ENCODE data around the gene MMAB. TPM values are rescaled to one million over a fixed set of nuclear protein-coding genes. Genes with fewer than 3 reads are reported as not detected.

MMAB gene
- polyA plus RNA-seq, 1 experiment = 22.2 TPM

DNA sequence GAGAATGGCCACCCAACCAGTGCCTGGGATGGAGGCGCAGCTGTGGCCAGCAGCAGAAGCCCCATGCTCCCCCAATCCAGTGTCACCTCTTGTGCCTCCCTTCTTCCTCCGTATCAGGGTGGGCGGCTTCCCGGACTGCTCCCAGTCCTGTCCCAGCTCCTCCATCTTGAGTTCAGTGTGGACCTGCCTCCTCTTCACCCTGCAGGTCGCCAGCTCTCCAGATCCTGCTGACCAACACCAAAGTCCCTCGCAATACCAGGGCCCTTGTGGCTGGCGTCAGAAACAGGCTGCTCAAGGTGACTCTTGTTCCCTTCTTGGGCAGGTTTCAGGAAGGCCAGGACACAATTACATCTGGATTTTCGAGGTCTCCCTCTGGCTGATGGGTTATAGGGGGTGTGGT, 17.3 kb upstream of the MMAB start:
- Histone ChIP-seq H3K27me3 (ENCODE audit: control insufficient read depth, insufficient read depth, low read length) (no peaks in the 10 kb centered on the region), H3K4me3 (ENCODE audit: low read depth, low read length) (no peak overlapping the region), H3K36me3 (ENCODE audit: control insufficient read depth, insufficient read depth, low read length) (peaks cover 4% of the 10 kb centered on the region)
- TF ChIP-seq, protein P1, sequence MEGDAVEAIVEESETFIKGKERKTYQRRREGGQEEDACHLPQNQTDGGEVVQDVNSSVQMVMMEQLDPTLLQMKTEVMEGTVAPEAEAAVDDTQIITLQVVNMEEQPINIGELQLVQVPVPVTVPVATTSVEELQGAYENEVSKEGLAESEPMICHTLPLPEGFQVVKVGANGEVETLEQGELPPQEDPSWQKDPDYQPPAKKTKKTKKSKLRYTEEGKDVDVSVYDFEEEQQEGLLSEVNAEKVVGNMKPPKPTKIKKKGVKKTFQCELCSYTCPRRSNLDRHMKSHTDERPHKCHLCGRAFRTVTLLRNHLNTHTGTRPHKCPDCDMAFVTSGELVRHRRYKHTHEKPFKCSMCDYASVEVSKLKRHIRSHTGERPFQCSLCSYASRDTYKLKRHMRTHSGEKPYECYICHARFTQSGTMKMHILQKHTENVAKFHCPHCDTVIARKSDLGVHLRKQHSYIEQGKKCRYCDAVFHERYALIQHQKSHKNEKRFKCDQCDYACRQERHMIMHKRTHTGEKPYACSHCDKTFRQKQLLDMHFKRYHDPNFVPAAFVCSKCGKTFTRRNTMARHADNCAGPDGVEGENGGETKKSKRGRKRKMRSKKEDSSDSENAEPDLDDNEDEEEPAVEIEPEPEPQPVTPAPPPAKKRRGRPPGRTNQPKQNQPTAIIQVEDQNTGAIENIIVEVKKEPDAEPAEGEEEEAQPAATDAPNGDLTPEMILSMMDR (IDR thresholded peaks at IDR 0.05; ENCODE audit: insufficient read depth, low read depth, low read length) = no peak
- POLR2A ChIA-PET = interaction anchor here (0.6 kb wide), 1 partner anchor 281 kb away, joined by 3 read pairs; the partner anchor contains the start of gene FOXN4
- CTCF ChIA-PET = interaction anchor here (1.3 kb wide), 1 partner anchor 184 kb away, joined by 3 read pairs; no protein-coding TSS in a partner anchor
- no peak for DNase-seq (ENCODE audit: low read depth)

DNA sequence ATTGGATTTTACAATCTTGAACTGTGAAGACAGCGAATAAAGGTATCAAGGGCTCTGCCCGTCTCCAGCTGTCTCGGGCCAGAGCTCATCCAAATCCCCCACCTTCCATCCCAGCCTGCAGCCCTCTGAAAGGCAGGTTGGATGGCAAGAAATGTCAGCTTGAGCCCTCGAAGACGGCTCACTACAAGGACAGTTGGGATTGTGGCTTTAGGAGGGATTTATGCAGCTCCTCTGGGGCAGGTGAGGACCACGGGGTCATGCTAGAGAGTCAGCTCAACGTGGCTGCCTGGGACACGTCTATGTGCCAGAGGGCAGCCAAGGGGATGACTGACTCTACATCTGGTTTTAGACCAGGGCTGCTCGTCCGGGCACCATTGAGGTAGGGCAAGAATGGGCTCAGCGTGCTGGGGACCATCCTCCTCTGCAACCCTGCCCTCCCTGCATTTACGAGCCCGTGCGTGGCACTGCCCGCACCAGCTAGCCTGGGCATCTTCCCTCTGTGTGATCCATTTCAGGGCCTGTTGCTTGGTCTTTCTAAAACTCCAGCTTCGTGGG, 16.5 kb upstream of the MMAB start:
- POLR2A ChIA-PET = no interaction called here
- no peak overlapping the region for H3K4me3 ChIP-seq (ENCODE audit: low read depth, low read length)
- DNase-seq (ENCODE audit: low read depth) = no peak
- CTCF ChIA-PET = interaction anchor here (1.3 kb wide), 1 partner anchor 185 kb away, joined by 3 read pairs; no protein-coding TSS in a partner anchor
- H3K27me3 ChIP-seq (ENCODE audit: control insufficient read depth, insufficient read depth, low read length) = no peaks in the 10 kb centered on the region
- TF ChIP-seq, protein P1 (IDR thresholded peaks at IDR 0.05; ENCODE audit: insufficient read depth, low read depth, low read length) = no peak
- peaks cover 4% of the 10 kb centered on the region for H3K36me3 ChIP-seq (ENCODE audit: control insufficient read depth, insufficient read depth, low read length)

DNA sequence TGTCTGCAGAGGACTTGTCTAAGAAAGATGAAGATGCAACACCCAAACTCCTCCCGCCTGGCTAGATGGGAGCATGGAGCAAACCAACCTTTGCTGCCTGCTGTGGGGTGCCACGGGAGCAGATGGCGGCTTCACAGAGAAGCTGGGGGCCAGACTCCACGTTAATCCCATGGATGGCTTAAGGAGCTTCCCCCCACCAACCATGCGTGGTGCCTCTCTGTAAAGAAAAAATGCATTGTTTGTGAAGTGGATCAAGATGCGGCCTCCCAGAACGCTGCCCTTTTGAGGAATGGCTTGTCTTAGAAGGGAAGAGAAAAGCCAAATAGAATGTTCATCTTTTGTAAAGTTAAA, 15.9 kb upstream of the MMAB start:
- CTCF ChIA-PET = interaction anchor here (1.1 to 1.9 kb wide), 3 partner anchors 8 to 187 kb away, joined by 3 to 9 read pairs (median 3); no protein-coding TSS in a partner anchor
- DNase-seq (ENCODE audit: low read depth) = no peak
- POLR2A ChIA-PET = no interaction called here
- H3K27me3 ChIP-seq (ENCODE audit: control insufficient read depth, insufficient read depth, low read length) = no peaks in the 10 kb centered on the region
- TF ChIP-seq, protein P1 (IDR thresholded peaks at IDR 0.05; ENCODE audit: insufficient read depth, low read depth, low read length) = no peak
- H3K4me3 ChIP-seq (ENCODE audit: low read depth, low read length) = no peak overlapping the region
- peaks cover 4% of the 10 kb centered on the region for H3K36me3 ChIP-seq (ENCODE audit: control insufficient read depth, insufficient read depth, low read length)

DNA sequence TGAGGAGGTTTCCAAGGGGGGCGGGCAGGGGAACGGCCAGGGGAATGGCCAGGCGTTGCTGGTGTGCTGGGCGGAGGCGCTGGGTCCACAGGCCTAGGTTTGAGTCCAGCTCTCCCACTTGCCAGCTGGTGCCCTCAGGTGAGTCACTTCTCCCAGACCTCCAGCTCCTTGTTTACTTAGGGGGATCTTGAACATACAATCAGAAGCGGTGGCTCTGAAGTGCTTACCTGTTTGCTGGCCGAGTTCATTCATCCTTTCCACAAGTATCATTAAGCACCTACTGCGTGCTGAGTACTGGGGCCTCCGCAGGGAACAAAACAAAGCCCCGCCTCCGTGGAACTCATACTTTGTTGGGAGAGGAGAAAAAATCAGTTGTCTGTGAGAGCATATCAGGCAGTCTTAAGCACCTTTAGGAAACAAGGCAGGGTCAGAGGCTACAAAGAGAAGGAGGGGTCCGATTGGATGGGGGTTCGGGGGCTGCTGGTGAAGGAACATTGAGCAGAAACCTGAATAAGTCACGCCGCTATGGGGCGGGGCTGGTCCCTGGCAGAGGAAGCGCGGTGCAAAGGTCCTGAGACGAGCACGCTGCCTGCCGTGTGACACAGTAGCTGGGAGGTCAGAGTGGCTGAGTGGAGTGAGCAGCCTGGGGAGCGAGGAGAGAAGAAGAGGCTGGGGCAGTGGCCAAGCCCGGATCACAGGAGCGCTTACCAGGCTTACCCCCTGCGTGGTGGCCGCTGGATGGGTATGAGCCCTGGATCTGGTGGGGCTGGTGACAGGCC, 15.3 kb upstream of the MMAB start:
- ChIA-PET POLR2A (no interaction called here), CTCF (interaction anchor here (1.1 to 1.9 kb wide), 2 partner anchors 9 to 187 kb away, joined by 3 to 9 read pairs; no protein-coding TSS in a partner anchor)
- Histone ChIP-seq H3K4me3 (ENCODE audit: low read depth, low read length) (no peak overlapping the region), H3K36me3 (ENCODE audit: control insufficient read depth, insufficient read depth, low read length) (peaks cover 4% of the 10 kb centered on the region), H3K27me3 (ENCODE audit: control insufficient read depth, insufficient read depth, low read length) (no peaks in the 10 kb centered on the region)
- no peak for DNase-seq (ENCODE audit: low read depth)
- TF ChIP-seq, protein P1 (IDR thresholded peaks at IDR 0.05; ENCODE audit: insufficient read depth, low read depth, low read length) = no peak

DNA sequence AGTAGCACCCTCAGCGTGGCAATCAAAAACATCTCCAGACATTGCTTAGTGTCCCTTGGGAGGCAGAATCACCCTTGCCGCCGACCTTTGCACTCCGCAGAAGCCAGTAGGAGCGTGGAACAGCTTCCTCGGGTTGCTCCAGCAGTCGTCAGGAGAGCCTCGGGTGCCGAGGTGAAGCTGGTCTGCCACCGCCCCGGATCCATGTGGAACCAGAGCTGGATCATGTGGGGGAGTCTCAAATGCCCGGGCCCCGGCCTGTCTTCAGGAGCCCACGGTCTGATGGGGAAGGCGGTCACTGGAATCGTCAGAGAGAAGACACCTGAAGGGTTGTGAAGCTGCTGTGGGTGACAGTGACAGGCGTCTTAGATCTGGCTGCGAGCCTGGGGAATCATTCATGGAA, 14.6 kb upstream of the MMAB start:
- CTCF ChIA-PET = interaction anchor here (1.1 to 1.9 kb wide), 2 partner anchors 10 to 188 kb away, joined by 3 to 9 read pairs; no protein-coding TSS in a partner anchor
- no peak for DNase-seq (ENCODE audit: low read depth)
- Histone ChIP-seq H3K36me3 (ENCODE audit: control insufficient read depth, insufficient read depth, low read length) (peaks cover 4% of the 10 kb centered on the region), H3K4me3 (ENCODE audit: low read depth, low read length) (no peak overlapping the region), H3K27me3 (ENCODE audit: control insufficient read depth, insufficient read depth, low read length) (no peaks in the 10 kb centered on the region)
- TF ChIP-seq, protein P1 (IDR thresholded peaks at IDR 0.05; ENCODE audit: insufficient read depth, low read depth, low read length) = no peak
- POLR2A ChIA-PET = no interaction called here
